ENCODE data around the gene SPG7. TPM values are rescaled to one million over a fixed set of nuclear protein-coding genes. Genes with fewer than 3 reads are reported as not detected.

The SPG7 gene
- total and polyA plus RNA-seq, 8 donors: 25.7 to 212 (median 51.1) TPM

DNA sequence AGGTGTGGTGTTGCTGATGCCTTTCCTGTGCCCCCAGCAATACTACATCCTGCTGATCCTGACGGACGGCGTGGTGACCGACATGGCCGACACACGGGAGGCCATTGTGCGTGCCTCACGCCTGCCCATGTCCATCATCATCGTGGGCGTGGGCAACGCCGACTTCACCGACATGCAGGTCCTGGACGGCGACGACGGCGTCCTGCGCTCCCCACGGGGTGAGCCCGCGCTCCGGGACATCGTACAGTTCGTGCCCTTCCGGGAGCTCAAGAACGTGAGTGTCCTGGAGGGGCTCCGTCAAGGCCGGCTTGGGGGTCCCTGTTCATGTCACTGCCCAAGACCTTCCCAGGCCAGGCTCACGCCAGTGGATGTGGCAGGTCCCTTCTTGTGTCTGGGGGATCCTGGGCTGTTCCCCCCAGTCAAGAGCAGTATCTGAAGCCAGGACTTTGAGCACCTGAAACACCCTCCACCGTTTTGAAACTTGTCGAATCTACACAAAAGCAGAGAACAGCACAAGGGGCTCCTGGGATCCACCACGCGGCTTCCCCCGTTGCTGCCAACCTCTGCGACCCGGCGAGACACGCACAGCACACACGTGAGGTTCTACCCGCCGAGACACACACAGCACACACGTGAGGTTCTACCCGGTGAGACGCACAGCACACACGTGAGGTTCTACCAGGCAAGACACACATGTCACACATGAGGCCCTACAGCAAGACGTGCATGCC is 87.3 kb downstream of the SPG7 start:
- Histone ChIP-seq H3K27me3 (no peaks in the 10 kb centered on the region), H3K36me3 (no peaks in the 10 kb centered on the region), H3K9me3 (no peaks in the 10 kb centered on the region), H3K4me3 (no peak overlapping the region), H3K4me1 (no peaks in the 10 kb centered on the region), H3K27ac (no peak overlapping the region)
- peak in 1 of 6 donors; percentile 56 for DNase-seq
- TF ChIP-seq, protein P1, sequence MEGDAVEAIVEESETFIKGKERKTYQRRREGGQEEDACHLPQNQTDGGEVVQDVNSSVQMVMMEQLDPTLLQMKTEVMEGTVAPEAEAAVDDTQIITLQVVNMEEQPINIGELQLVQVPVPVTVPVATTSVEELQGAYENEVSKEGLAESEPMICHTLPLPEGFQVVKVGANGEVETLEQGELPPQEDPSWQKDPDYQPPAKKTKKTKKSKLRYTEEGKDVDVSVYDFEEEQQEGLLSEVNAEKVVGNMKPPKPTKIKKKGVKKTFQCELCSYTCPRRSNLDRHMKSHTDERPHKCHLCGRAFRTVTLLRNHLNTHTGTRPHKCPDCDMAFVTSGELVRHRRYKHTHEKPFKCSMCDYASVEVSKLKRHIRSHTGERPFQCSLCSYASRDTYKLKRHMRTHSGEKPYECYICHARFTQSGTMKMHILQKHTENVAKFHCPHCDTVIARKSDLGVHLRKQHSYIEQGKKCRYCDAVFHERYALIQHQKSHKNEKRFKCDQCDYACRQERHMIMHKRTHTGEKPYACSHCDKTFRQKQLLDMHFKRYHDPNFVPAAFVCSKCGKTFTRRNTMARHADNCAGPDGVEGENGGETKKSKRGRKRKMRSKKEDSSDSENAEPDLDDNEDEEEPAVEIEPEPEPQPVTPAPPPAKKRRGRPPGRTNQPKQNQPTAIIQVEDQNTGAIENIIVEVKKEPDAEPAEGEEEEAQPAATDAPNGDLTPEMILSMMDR (IDR thresholded peaks at IDR 0.05): no peak
- intact Hi-C loops (cut with DNase I): no loop called here
- FAIRE-seq: no peak
- WGBS, 2 donors: 88 to 89% methylated on average over 47 of the region's 47 CpGs
- ATAC-seq: no peak

DNA sequence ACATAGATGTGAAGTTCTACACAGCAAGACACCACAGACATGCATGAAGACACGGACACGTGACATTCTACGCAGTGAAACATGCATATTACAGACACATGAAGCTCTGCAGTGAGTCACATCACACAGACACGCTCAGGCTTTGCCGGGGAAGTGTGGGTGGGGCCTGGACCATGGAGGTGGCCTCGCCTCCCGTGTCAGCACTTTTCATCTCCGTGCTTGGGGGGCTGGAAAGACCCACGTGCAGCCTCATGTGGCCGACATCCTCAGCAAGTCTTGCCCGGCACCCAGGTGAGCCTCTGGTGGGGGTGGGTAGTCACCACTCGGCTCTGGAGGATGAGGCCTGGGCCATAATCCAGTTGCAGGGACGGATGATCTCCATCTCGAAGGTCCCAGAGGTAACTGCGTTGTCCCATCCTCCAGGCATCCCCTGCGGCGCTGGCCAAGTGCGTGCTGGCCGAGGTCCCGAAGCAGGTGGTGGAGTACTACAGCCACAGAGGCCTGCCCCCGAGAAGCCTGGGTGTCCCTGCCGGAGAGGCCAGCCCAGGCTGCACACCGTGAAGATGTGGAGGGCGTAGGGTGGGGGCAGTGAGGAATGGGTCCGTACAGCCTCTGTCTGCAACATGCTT is 88.0 kb downstream of the SPG7 start:
- 87 to 89% methylated on average over 24 to 25 of the region's 25 CpGs for WGBS, 2 donors
- Histone ChIP-seq H3K4me3 (no peak overlapping the region), H3K4me1 (no peaks in the 10 kb centered on the region), H3K36me3 (no peaks in the 10 kb centered on the region), H3K27me3 (no peaks in the 10 kb centered on the region), H3K27ac (no peak overlapping the region), H3K9me3 (no peaks in the 10 kb centered on the region)
- FAIRE-seq (no peak), ATAC-seq (no peak), DNase-seq (peak in 1 of 6 donors; percentile 55)
- TF ChIP-seq, protein P1 (IDR thresholded peaks at IDR 0.05): no peak
- intact Hi-C loops (cut with DNase I): no loop called here

DNA sequence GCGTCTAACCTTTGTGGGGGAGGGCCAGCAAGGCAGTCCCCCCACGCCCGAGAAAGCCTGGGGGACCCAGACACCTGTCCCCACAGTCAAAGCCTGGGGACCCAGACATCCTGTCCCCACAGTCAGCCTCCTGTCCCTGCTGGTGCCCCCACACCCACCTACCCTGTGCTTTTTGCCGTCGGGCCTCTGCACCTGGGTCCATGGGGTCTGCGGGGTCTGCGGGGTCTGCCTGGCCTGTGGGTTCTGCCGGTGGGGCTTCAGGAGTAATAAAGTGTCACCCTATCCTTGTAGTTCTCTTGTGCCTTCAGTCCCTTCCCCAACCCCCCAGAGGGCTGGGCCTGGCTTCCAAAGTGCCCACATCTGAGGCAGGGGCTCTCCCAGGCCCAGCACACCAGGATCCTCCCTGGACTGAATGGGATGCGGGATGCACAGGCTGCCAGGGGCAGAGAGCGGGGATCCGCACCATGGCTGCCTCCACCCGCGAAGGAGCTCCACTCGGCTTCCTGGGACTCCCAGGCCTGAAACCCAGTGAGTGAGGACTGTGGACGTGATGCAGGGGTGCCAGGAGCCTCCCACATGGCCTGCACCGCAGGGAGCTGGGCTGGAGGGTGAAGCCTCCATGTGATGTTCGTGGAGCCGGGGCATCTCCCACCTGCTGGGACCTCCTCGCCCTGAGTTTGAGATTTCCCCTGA is 88.9 kb downstream of the SPG7 start:
- ATAC-seq: no peak
- no peaks in the 10 kb centered on the region for H3K27me3 ChIP-seq
- TF ChIP-seq, protein P1 (IDR thresholded peaks at IDR 0.05): no peak
- H3K9me3 ChIP-seq: no peaks in the 10 kb centered on the region
- WGBS, 2 donors: 83 to 86% methylated on average over 16 to 19 of the region's 19 CpGs
- DNase-seq: peak in 2 of 6 donors; percentile 48 to 50
- no peak overlapping the region for H3K4me3 ChIP-seq
- no peak for FAIRE-seq
- no peaks in the 10 kb centered on the region for H3K36me3 ChIP-seq
- H3K4me1 ChIP-seq: no peaks in the 10 kb centered on the region
- no peak overlapping the region for H3K27ac ChIP-seq
- intact Hi-C loops (cut with DNase I): no loop called here

DNA sequence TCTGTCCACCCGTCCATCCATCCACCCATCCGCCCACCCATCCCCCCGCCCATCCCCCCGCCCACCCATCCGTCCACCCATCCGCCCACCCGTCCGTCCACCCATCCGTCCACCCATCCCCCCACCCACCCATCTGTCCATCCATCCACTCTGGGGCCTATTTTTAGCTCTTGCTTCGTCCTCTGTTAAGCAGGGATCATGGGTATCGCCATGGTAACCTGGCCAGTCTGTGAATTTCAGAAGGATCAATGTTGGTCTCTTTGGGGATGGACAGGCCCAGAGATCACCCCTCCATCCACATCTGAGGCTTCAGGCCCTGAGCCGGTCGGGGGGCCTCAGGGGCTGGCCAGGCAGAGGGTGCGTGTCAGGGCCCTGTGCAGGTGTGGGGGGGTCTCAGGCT is 90.0 kb downstream of the SPG7 start:
- ATAC-seq: peak in 1 of 4 donors; percentile 33
- H3K27ac ChIP-seq: no peak overlapping the region
- H3K9me3 ChIP-seq: no peaks in the 10 kb centered on the region
- FAIRE-seq: no peak
- no peaks in the 10 kb centered on the region for H3K27me3 ChIP-seq
- no peaks in the 10 kb centered on the region for H3K4me1 ChIP-seq
- H3K36me3 ChIP-seq: no peaks in the 10 kb centered on the region
- TF ChIP-seq, protein P1 (IDR thresholded peaks at IDR 0.05): no peak
- H3K4me3 ChIP-seq: no peak overlapping the region
- WGBS, 2 donors: 64 to 66% methylated on average over 13 to 14 of the region's 14 CpGs
- intact Hi-C loops (cut with DNase I): no loop called here
- DNase-seq: no peak

All from pancreas (tissue), 10 donors.